Measurements from ENCODE around the gene MSANTD1.

Gene MSANTD1

DNA sequence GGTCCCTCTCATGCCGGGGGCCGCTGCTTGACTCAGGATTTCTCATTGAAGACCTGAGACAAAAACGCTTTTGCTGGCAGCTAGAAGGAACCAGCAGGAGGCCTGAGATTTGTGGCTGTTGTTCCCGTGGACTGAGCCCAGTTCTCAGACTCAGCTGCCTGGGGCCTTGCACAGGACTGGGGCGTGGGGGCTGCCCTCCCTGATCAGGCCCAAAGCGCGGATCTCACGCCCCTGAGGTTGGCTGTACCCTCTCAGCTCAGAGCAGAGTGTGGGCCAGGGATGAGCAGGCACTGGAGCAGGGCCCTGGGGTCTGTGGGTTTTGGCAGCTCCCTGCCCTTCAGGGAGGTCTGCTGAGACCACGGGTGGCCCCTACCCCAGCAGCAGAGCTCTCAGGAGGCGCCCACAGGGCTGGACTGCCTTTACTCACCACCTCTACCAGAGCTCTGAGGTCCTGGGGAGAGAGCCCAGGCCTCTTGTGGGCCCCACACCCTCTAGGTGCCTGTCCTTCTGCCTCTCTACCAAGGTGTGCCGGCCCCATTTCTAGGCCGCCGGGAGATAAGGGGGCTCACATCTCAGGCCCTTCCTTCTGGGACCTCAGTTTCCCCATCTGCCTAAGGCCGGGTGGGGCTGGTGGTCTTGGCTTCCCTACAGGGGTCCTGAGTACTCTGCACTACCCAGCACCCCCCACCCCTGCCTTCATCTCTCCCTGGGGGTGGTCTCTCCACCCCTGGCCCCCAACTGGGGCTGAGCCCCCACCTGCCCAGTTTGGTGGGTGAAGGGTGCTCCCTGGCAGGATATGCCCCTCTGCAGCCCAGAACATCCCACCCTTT lies 5.6 kb downstream of the MSANTD1 start:
- Histone ChIP-seq H3K9ac (ENCODE audit: insufficient read length, low read depth) (peak overlapping the region; percentile 3), H3K9me3 (ENCODE audit: insufficient read depth, low read length) (no peaks in the 10 kb centered on the region), H3K36me3 (ENCODE audit: insufficient read depth, insufficient read length, low read length) (peaks cover 6% of the 10 kb centered on the region), H3K27me3 (ENCODE audit: insufficient read depth, insufficient read length) (no peaks in the 10 kb centered on the region), H3K4me3 (ENCODE audit: insufficient read length, low read depth) (no peak overlapping the region), H3K4me1 (ENCODE audit: insufficient read depth, insufficient read length) (peaks cover 26% of the 10 kb centered on the region)
- no peak for DNase-seq (ENCODE audit: low read depth, low spot score)
- TF ChIP-seq SUZ12 (IDR thresholded peaks at IDR 0.05; ENCODE audit: extremely low read depth, insufficient read depth, insufficient read length) (no peak), YY1 (IDR thresholded peaks at IDR 0.05; ENCODE audit: insufficient read depth, insufficient read length) (no peak), ZNF274 (IDR thresholded peaks at IDR 0.05; ENCODE audit: low read depth, low read length) (no peak)

DNA sequence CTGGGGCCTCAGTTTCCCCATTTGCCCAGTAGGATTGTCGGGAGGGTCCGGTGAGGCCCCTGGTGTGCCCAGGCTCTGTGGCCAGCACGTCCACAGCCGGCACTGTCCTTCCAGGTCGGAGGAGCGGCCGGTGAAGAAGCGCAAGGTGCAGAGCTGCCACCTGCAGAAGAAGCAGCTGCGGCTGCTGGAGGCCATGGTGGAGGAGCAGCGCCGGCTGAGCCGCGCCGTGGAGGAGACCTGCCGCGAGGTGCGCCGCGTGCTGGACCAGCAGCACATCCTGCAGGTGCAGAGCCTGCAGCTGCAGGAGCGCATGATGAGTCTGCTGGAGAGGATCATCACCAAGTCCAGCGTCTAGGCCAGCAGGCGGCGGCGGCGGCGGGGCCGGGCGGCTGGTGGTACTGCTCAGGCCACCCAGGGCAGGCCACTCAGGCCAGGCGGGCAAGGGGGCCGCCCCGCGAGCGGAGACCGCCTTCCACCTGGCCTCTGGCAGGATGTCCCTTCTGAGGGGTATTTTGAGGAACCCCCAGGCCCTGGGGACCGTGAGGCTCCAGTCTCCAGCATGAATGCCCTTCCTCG lies 6.7 kb downstream of the MSANTD1 start:
- peaks cover 6% of the 10 kb centered on the region for H3K36me3 ChIP-seq (ENCODE audit: insufficient read depth, insufficient read length, low read length)
- no peak overlapping the region for H3K4me3 ChIP-seq (ENCODE audit: insufficient read length, low read depth)
- no peaks in the 10 kb centered on the region for H3K27me3 ChIP-seq (ENCODE audit: insufficient read depth, insufficient read length)
- no peak overlapping the region for H3K9ac ChIP-seq (ENCODE audit: insufficient read length, low read depth)
- no peak for TF ChIP-seq ZNF274 (IDR thresholded peaks at IDR 0.05; ENCODE audit: low read depth, low read length)
- no peak for TF ChIP-seq SUZ12 (IDR thresholded peaks at IDR 0.05; ENCODE audit: extremely low read depth, insufficient read depth, insufficient read length)
- no peak for TF ChIP-seq YY1 (IDR thresholded peaks at IDR 0.05; ENCODE audit: insufficient read depth, insufficient read length)
- peaks cover 16% of the 10 kb centered on the region for H3K4me1 ChIP-seq (ENCODE audit: insufficient read depth, insufficient read length)
- no peak for DNase-seq (ENCODE audit: low read depth, low spot score)
- no peaks in the 10 kb centered on the region for H3K9me3 ChIP-seq (ENCODE audit: insufficient read depth, low read length)

DNA sequence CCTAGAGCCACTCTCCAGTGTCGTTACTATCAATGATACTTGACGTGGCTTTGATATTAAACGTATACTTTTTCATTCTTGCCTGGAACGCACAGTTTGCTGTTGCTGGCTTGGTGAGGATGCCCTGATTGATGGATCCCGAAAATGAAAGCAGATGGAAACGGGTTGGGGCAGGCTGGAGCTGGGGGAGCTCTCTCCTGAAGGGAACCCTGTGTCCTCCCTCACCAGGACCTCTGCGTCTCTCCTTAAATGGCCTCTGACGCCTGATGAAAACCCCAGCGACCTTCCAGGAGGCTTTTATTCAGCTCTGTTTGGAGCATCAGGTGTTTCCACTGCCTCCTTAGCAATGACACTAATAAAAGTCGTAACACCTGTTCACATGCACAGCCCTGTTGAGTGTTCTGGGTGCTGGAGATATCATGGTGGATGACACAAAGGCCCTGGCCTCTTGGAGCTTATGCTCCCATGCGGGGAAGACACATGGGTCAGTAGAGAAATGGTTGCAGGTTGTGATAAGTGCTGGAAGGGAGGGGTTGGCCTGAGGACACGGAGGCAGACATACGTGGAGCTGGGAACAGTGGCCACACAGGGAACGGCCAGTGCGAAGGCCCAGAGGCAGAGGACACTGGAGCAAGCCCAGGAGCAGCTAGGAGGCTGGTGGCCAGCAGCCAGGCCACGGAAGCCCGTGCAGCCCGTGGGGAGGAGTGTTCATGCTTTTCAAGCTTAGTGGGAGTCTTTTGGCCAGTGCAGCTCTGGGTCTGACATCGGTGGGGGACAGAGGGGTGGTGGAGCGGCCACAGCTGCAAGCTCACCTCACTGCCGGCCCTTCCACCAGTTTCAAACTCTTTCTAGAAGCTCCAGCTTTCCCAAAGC lies 7.5 kb downstream of the MSANTD1 start:
- H3K9me3 ChIP-seq (ENCODE audit: insufficient read depth, low read length), result no peaks in the 10 kb centered on the region
- TF ChIP-seq YY1 (IDR thresholded peaks at IDR 0.05; ENCODE audit: insufficient read depth, insufficient read length) (no peak), SUZ12 (IDR thresholded peaks at IDR 0.05; ENCODE audit: extremely low read depth, insufficient read depth, insufficient read length) (no peak), ZNF274 (IDR thresholded peaks at IDR 0.05; ENCODE audit: low read depth, low read length) (no peak)
- no peaks in the 10 kb centered on the region for H3K27me3 ChIP-seq (ENCODE audit: insufficient read depth, insufficient read length)
- H3K9ac ChIP-seq (ENCODE audit: insufficient read length, low read depth), result no peak overlapping the region
- no peak overlapping the region for H3K4me3 ChIP-seq (ENCODE audit: insufficient read length, low read depth)
- peaks cover 13% of the 10 kb centered on the region for H3K4me1 ChIP-seq (ENCODE audit: insufficient read depth, insufficient read length)
- no peak for DNase-seq (ENCODE audit: low read depth, low spot score)
- H3K36me3 ChIP-seq (ENCODE audit: insufficient read depth, insufficient read length, low read length), result peaks cover 6% of the 10 kb centered on the region

DNA sequence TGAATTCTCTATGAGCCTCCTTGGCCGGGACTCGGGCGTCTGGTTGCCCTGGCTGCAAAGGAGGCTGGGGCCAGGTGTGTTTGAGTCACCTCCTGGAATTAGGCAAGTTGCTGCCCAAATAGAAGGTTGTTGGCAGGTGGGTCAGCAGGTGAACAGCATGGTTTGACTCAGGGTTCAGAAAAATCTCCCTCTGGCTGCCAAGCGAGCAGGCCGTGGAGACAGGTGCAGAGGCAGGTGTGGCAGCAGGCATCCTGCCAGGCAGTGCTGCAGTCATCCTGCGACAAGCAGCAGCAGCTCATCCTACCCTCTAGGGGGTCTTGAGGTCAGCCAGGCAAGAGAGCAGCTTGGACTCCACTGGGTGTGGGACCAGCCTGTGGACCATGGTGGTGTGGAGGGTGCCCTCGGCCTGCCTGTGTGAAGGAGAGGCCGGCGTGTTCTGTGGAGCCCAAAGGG lies 8.2 kb downstream of the MSANTD1 start:
- Histone ChIP-seq H3K4me1 (ENCODE audit: insufficient read depth, insufficient read length) (peaks cover 13% of the 10 kb centered on the region), H3K9ac (ENCODE audit: insufficient read length, low read depth) (no peak overlapping the region), H3K27me3 (ENCODE audit: insufficient read depth, insufficient read length) (no peaks in the 10 kb centered on the region), H3K9me3 (ENCODE audit: insufficient read depth, low read length) (no peaks in the 10 kb centered on the region), H3K4me3 (ENCODE audit: insufficient read length, low read depth) (no peak overlapping the region), H3K36me3 (ENCODE audit: insufficient read depth, insufficient read length, low read length) (peaks cover 6% of the 10 kb centered on the region)
- DNase-seq (ENCODE audit: low read depth, low spot score), result no peak
- TF ChIP-seq ZNF274 (IDR thresholded peaks at IDR 0.05; ENCODE audit: low read depth, low read length) (no peak), YY1 (IDR thresholded peaks at IDR 0.05; ENCODE audit: insufficient read depth, insufficient read length) (no peak), SUZ12 (IDR thresholded peaks at IDR 0.05; ENCODE audit: extremely low read depth, insufficient read depth, insufficient read length) (no peak)

DNA sequence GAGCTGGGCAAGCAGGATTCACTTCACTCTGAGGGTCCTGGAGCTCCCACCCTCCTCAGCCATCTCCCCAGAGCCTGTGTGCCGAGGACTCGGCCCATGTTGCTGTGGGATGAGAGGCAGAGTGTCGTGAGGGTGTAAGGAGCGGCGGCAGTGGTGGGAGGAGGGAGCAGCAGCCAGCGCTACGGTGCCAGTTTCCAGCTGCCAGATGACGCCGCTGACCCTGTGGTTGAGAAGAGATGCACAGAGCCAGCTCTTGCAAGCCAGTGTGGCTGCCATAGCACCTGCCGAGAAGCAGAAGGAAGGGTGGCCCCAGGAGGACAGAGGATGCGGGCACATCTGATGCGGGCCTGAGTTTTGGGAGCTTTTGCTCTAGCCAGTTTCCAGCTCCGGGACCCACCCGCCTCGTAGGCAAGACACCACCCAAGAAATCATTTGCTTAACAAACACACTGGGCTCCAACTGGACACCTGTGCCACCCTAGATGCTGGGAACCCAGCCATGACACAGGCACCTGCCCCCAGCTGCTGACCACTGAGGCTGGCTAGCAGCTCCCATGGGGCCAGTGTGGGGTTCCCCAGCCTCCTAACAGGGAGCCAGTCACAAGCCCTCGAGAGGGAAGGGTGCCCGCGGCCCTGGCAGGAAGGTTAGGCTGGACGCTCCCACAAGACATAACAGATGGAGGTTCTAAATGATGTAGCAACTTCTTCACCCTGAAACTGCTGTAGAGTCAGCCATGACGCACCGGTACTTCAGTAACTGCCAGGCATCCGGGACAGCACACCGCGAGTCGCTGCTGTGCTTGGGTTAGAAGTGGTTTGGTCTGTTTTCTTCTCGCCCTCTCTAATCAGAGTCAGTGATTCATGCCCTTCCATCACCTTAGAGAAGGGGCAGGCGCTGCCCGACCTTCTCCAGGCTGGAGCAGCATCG lies 8.9 kb downstream of the MSANTD1 start:
- H3K4me1 ChIP-seq (ENCODE audit: insufficient read depth, insufficient read length), result peaks cover 13% of the 10 kb centered on the region
- H3K9me3 ChIP-seq (ENCODE audit: insufficient read depth, low read length), result no peaks in the 10 kb centered on the region
- H3K9ac ChIP-seq (ENCODE audit: insufficient read length, low read depth), result no peak overlapping the region
- DNase-seq (ENCODE audit: low read depth, low spot score), result no peak
- H3K4me3 ChIP-seq (ENCODE audit: insufficient read length, low read depth), result no peak overlapping the region
- TF ChIP-seq YY1 (IDR thresholded peaks at IDR 0.05; ENCODE audit: insufficient read depth, insufficient read length) (no peak), SUZ12 (IDR thresholded peaks at IDR 0.05; ENCODE audit: extremely low read depth, insufficient read depth, insufficient read length) (no peak), ZNF274 (IDR thresholded peaks at IDR 0.05; ENCODE audit: low read depth, low read length) (no peak)
- peaks cover 6% of the 10 kb centered on the region for H3K36me3 ChIP-seq (ENCODE audit: insufficient read depth, insufficient read length, low read length)
- H3K27me3 ChIP-seq (ENCODE audit: insufficient read depth, insufficient read length), result no peaks in the 10 kb centered on the region

DNA sequence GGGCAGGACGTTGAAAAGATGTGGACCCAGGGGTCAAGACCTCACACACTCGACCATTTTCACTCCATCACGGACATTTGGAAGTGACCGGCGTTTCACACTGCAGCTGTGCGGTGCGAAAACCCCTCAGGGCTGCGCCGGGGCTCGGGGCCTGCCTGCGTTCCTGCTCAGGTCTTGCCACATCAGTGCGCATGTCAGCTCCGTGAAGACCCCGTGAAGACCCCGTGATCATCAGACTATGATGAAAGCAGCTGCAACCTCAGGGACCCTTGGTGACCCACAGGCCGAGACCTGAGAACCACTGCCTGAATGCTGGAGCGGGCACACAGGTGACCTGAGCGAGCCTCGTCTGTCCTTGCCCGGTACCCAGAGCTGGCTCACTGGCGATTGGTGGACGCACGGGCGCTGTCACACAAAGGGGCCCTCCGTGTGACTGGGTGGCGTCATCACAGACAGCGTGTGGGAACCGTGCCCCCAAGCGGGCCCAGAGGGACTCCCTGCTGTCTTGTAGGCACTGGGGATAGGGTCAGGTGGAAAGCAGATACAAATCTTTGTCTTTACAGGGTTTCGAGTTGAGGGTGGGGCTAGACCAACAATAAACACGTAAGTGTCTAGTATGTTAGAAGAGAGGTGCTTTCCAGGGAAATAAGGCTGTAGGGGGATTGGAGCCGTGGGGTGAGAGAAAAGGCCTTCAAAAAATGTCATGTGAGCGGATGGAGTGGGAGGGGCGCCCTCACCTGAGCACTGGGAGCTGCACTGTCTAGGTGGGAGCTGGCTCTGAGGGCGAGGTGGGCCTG lies 12.7 kb downstream of the MSANTD1 start:
- Histone ChIP-seq H3K4me1 (ENCODE audit: insufficient read depth, insufficient read length) (no peaks in the 10 kb centered on the region), H3K4me3 (ENCODE audit: insufficient read length, low read depth) (no peak overlapping the region)

More for the DNA sequence above, 12.7 kb downstream of the MSANTD1 start:
- no peak for DNase-seq (ENCODE audit: low read depth, low spot score)
- no peak overlapping the region for H3K9ac ChIP-seq (ENCODE audit: insufficient read length, low read depth)
- H3K27me3 ChIP-seq (ENCODE audit: insufficient read depth, insufficient read length), result no peaks in the 10 kb centered on the region
- H3K9me3 ChIP-seq (ENCODE audit: insufficient read depth, low read length), result no peaks in the 10 kb centered on the region
- TF ChIP-seq ZNF274 (IDR thresholded peaks at IDR 0.05; ENCODE audit: low read depth, low read length), result no peak
- no peak for TF ChIP-seq YY1 (IDR thresholded peaks at IDR 0.05; ENCODE audit: insufficient read depth, insufficient read length)
- TF ChIP-seq SUZ12 (IDR thresholded peaks at IDR 0.05; ENCODE audit: extremely low read depth, insufficient read depth, insufficient read length), result no peak
- no peaks in the 10 kb centered on the region for H3K36me3 ChIP-seq (ENCODE audit: insufficient read depth, insufficient read length, low read length)
